ENCODE data around the gene SMIM29. TPM values are rescaled to one million over a fixed set of nuclear protein-coding genes. Genes with fewer than 3 reads are reported as not detected.

SMIM29 gene
- polyA plus RNA-seq, 3 donors from 2014 or later, result 86.1 to 101 (median 89.1) TPM

Other genes starting within 250 kb of the SMIM29 start
- gene GRM4, start 102.9 kb downstream of the SMIM29 start, polyA plus RNA-seq, result not detected
- gene HMGA1, start 12.1 kb downstream of the SMIM29 start, polyA plus RNA-seq, result 10 to 100 TPM in 2 of 3 donors, 1 to 10 TPM in 1; 9.8 to 22.1 (median 19.6) TPM
- 10 to 100 TPM in 1 of 3 donors, 1 to 10 TPM in 2; 5.0 to 10.3 (median 8.3) TPM for gene NUDT3, start 143.7 kb upstream of the SMIM29 start, polyA plus RNA-seq
- 1,000 to 10,000 TPM in 1 of 3 donors, 100 to 1,000 TPM in 2; 683 to 2,037 (median 891) TPM for gene RPS10, start 177.1 kb upstream of the SMIM29 start, polyA plus RNA-seq
- gene PACSIN1, start 217.1 kb upstream of the SMIM29 start, polyA plus RNA-seq, result 10 to 100 TPM in 1 of 3 donors, 1 to 10 TPM in 2; 2.9 to 10.3 (median 3.3) TPM

Data from immature natural killer cell (primary cell).